Measurements from ENCODE around the gene RPRD2. TPM values are rescaled to one million over a fixed set of nuclear protein-coding genes. Genes with fewer than 3 reads are reported as not detected.

Gene RPRD2
- total RNA-seq, 1 experiment from 2014 or later: 46.6 TPM

DNA sequence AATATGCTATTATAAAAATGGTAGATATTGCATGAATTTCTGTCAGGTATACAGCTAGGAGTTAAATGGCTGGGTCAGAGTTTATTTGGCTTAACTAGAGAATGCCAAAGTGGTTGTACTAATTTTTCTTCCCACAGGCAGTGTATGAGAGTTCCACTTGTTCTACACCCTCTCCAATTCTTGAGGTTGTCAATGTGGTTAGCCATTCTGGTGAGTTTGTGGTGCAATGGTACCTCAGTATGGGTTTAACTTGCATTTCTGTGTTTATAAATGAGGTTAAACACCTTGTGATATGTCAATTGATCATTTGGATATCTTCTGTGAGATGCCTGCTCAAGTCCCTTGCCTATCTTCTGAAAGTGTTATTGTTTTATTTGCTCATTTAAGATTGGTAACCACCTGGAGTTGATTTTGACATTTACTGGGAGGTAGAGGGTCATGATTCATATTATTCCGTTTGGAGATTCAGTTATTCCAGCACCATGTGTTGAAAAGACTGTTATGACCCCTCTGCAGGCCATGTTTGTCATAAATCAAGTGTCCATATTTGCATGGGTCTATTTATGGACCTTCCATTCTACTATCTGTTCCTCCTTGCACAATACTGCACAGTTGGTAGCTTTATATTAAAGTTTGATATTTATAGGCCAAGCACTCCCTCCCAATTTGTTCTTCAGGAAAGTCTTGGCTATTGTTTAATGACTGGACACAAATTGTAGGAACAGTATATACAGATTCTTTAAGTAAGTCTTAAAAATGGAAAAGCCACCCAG, 157.4 kb downstream of the RPRD2 start:
- ChIA-PET POLR2A (ENCODE audit: low non-redundant PET) (interaction anchor here (0.6 kb wide), 1 partner anchor 57 kb away, joined by 3 read pairs; no protein-coding TSS in a partner anchor), CTCF (no interaction called here)
- Histone ChIP-seq H3K9me3 (ENCODE audit: low read depth, low read length, poor library complexity, severe bottlenecking) (no peaks in the 10 kb centered on the region), H3K36me3 (ENCODE audit: insufficient read depth, low read length, poor library complexity, severe bottlenecking) (no peaks in the 10 kb centered on the region), H3K27ac (ENCODE audit: low read depth, low read length, poor library complexity, severe bottlenecking) (no peak overlapping the region), H3K4me1 (ENCODE audit: insufficient read depth, low read length, poor library complexity, severe bottlenecking) (no peaks in the 10 kb centered on the region), H3K4me3 (ENCODE audit: low read depth, low read length, poor library complexity, severe bottlenecking) (no peak overlapping the region), H3K27me3 (replicated peaks; ENCODE audit: insufficient read depth, low read depth, low read length, poor library complexity) (no peaks in the 10 kb centered on the region)
- DNase-seq (ENCODE audit: low spot score): no peak
- intact Hi-C loops (cut with micrococcal nuclease; ENCODE audit: unreplicated experiment): no loop called here
- BruUV-seq (replicated peaks): no TSS peak
- TF ChIP-seq, protein P1, sequence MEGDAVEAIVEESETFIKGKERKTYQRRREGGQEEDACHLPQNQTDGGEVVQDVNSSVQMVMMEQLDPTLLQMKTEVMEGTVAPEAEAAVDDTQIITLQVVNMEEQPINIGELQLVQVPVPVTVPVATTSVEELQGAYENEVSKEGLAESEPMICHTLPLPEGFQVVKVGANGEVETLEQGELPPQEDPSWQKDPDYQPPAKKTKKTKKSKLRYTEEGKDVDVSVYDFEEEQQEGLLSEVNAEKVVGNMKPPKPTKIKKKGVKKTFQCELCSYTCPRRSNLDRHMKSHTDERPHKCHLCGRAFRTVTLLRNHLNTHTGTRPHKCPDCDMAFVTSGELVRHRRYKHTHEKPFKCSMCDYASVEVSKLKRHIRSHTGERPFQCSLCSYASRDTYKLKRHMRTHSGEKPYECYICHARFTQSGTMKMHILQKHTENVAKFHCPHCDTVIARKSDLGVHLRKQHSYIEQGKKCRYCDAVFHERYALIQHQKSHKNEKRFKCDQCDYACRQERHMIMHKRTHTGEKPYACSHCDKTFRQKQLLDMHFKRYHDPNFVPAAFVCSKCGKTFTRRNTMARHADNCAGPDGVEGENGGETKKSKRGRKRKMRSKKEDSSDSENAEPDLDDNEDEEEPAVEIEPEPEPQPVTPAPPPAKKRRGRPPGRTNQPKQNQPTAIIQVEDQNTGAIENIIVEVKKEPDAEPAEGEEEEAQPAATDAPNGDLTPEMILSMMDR (conservative IDR thresholded peaks at IDR 0.05; ENCODE audit: low read depth, low read length): no peak
- no peak for TF ChIP-seq EZH2 (IDR thresholded peaks at IDR 0.05; ENCODE audit: borderline replicate concordance, low read depth, low read length, poor library complexity, severe bottlenecking)

DNA sequence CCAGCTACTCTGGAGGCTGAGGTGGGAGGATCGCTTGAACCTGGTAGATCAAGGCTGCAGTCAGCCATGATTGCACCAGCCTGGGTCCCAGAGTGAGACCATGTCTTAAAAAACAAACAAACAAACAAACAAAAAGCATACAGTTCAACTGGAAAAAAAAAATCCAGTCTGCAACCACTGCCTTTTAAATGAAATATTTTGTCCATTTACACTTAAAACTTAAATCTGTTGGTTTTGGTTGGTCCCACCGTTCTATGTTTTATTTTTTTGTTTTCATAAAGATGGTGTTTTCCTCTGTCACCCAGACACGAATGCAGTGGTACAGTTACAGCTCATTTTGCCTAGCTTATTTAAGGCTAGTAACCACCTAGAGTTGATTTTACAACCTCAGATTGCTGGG, 161.4 kb downstream of the RPRD2 start:
- intact Hi-C loops (cut with micrococcal nuclease; ENCODE audit: unreplicated experiment): no loop called here
- CTCF ChIA-PET: no interaction called here
- Histone ChIP-seq H3K4me3 (ENCODE audit: low read depth, low read length, poor library complexity, severe bottlenecking) (no peak overlapping the region), H3K4me1 (ENCODE audit: insufficient read depth, low read length, poor library complexity, severe bottlenecking) (no peaks in the 10 kb centered on the region), H3K36me3 (ENCODE audit: insufficient read depth, low read length, poor library complexity, severe bottlenecking) (no peaks in the 10 kb centered on the region), H3K9me3 (ENCODE audit: low read depth, low read length, poor library complexity, severe bottlenecking) (no peaks in the 10 kb centered on the region), H3K27ac (ENCODE audit: low read depth, low read length, poor library complexity, severe bottlenecking) (no peak overlapping the region), H3K27me3 (replicated peaks; ENCODE audit: insufficient read depth, low read depth, low read length, poor library complexity) (no peaks in the 10 kb centered on the region)
- no TSS peak for BruUV-seq (replicated peaks)
- TF ChIP-seq, protein P1 (conservative IDR thresholded peaks at IDR 0.05; ENCODE audit: low read depth, low read length): no peak
- no peak for TF ChIP-seq EZH2 (IDR thresholded peaks at IDR 0.05; ENCODE audit: borderline replicate concordance, low read depth, low read length, poor library complexity, severe bottlenecking)
- no peak for DNase-seq (ENCODE audit: low spot score)
- POLR2A ChIA-PET (ENCODE audit: low non-redundant PET): no interaction called here

Small RNAs within 50 kb of the gene (microRNA-seq; reads per million reads assigned to microRNA genes)
- gene MIR6878: not detected

Other genes starting within 250 kb of the RPRD2 start
- gene PLEKHO1, start 214.2 kb upstream of the RPRD2 start, total RNA-seq (2021): 67.2 and 73.1 TPM in 2 replicates
- gene ANP32E, start 128.0 kb upstream of the RPRD2 start, total RNA-seq (2021): 141 and 153 TPM in 2 replicates
- gene CA14, start 106.4 kb upstream of the RPRD2 start, total RNA-seq (2021): 2.0 and 2.2 TPM in 2 replicates
- gene APH1A, start 95.1 kb upstream of the RPRD2 start, total RNA-seq (2021): 136 and 144 TPM in 2 replicates
- 9.2 and 11.3 TPM in 2 replicates for gene C1orf54, start 91.4 kb upstream of the RPRD2 start, total RNA-seq (2021)
- 3.5 and 4.9 TPM in 2 replicates for gene CIART, start 81.6 kb upstream of the RPRD2 start, total RNA-seq (2021)
- gene MRPS21, start 70.3 kb upstream of the RPRD2 start, total RNA-seq (2021): 88.5 and 96.3 TPM in 2 replicates
- gene PRPF3, start 42.6 kb upstream of the RPRD2 start, total RNA-seq (2021): 76.8 and 86.0 TPM in 2 replicates
- gene TARS2, start 123.3 kb downstream of the RPRD2 start, total RNA-seq (2021): 32.0 and 36.6 TPM in 2 replicates
- gene ECM1, start 144.0 kb downstream of the RPRD2 start, total RNA-seq (2021): 55.9 and 61.2 TPM in 2 replicates
- gene FALEC, start 151.6 kb downstream of the RPRD2 start, total RNA-seq (2021): 1.6 TPM in 1 of 2 replicates, not detected in the other
- gene ADAMTSL4, start 185.3 kb downstream of the RPRD2 start, total RNA-seq (2021): 0.31 TPM in 1 of 2 replicates, not detected in the other
- gene MCL1, start 215.5 kb downstream of the RPRD2 start, total RNA-seq (2021): 123 and 163 TPM in 2 replicates

All from A673 (cell line).